Neural progenitor cell (in vitro differentiated cells): ENCODE results near the gene PTPRN2. TPM values are rescaled to one million over a fixed set of nuclear protein-coding genes. Genes with fewer than 3 reads are reported as not detected.
"Not testable (repeated sequence)": the region's sequence is repeated elsewhere in the genome, so short reads cannot be mapped to it uniquely, and the experiment has no call there.

Experiments used
- DNase-seq: peaks from one replicate; pipeline ENCODE4 v3.0.0-alpha.2; 2016; ENCODE audit warnings: low spot score
- H2AFZ ChIP-seq: fragments of 200-600 bp; sonication (generic); replicated peaks from 2 replicates; pipeline ENCODE4 v1.6.1; 2016; ENCODE audit warnings: antibody characterized with exemption
- H3F3A ChIP-seq: fragments of 200-600 bp; sonication (generic); 2 replicates; pipeline ENCODE4 v1.6.1; 2016; ENCODE audit warnings: antibody characterized with exemption, low read depth
- H3K27ac ChIP-seq: fragments of 200-600 bp; sonication (generic); 2 replicates; pipeline ENCODE4 v1.5.1; 2016; ENCODE audit warnings: mild to moderate bottlenecking
- H3K27me3 ChIP-seq: fragments of 200-600 bp; sonication (generic); 2 replicates; pipeline ENCODE4 v1.6.1; 2016; ENCODE audit warnings: mild to moderate bottlenecking, moderate library complexity
- H3K36me3 ChIP-seq: fragments of 200-600 bp; sonication (generic); 2 replicates; pipeline ENCODE4 v1.5.1; 2016
- H3K4me1 ChIP-seq: fragments of 200-600 bp; sonication (generic); 2 replicates; pipeline ENCODE4 v1.6.1; 2016; ENCODE audit warnings: mixed run types
- H3K4me2 ChIP-seq: fragments of 200-600 bp; sonication (generic); 2 replicates; pipeline ENCODE4 v1.6.1; 2016
- H3K4me3 ChIP-seq: fragments of 200-600 bp; sonication (generic); 2 replicates; pipeline ENCODE4 v1.5.1; 2016
- H3K79me2 ChIP-seq: fragments of 200-600 bp; sonication (generic); 2 replicates; pipeline ENCODE4 v1.6.1; 2016; ENCODE audit warnings: low read depth
- H3K9ac ChIP-seq: fragments of 200-600 bp; sonication (generic); 2 replicates; pipeline ENCODE4 v1.6.1; 2016
- H3K9me3 ChIP-seq: fragments of 200-600 bp; sonication (generic); 2 replicates; pipeline ENCODE4 v1.5.1; 2016; ENCODE audit warnings: low read depth
- H4K20me1 ChIP-seq: fragments of 200-600 bp; sonication (generic); 2 replicates; pipeline ENCODE4 v1.6.1; 2016; ENCODE audit warnings: low read depth
- H3K27ac Mint-ChIP-seq: 3 replicates; pipeline ENCODE4 v1.8.0; 2021; ENCODE audit warnings: mixed read lengths
- H3K27me3 Mint-ChIP-seq: 2 replicates; pipeline ENCODE4 v1.8.0; 2022; ENCODE audit warnings: low read depth, mild to moderate bottlenecking, inconsistent platforms, moderate library complexity, mixed read lengths; ENCODE audit not compliant: insufficient read depth
- H3K36me3 Mint-ChIP-seq: 3 replicates; pipeline ENCODE4 v1.8.0; 2021; ENCODE audit warnings: mixed read lengths
- H3K4me1 Mint-ChIP-seq: 3 replicates; pipeline ENCODE4 v1.8.0; 2021; ENCODE audit warnings: mixed read lengths
- H3K4me3 Mint-ChIP-seq: 3 replicates; pipeline ENCODE4 v1.8.0; 2021; ENCODE audit warnings: mild to moderate bottlenecking, moderate library complexity, mixed read lengths
- H3K9me3 Mint-ChIP-seq: 3 replicates; pipeline ENCODE4 v1.8.0; 2020; ENCODE audit warnings: mixed read lengths
- EZH2 ChIP-seq: fragments of 200-600 bp; sonication (generic); IDR thresholded peaks from 2 replicates; pipeline ENCODE4 v1.6.1; 2017; ENCODE audit warnings: antibody characterized with exemption, mild to moderate bottlenecking, moderate library complexity
- EZH2phosphoT487 ChIP-seq: fragments of 200-600 bp; sonication (generic); IDR thresholded peaks from 2 replicates; pipeline ENCODE4 v1.6.1; 2017; ENCODE audit warnings: antibody characterized with exemption
- total RNA-seq: library from RNA; depleted of rRNA; stranded (reverse); fragments of >200 nt; gene quantifications from 2 replicates; pipeline ENCODE4 v1.2.3, GENCODE V29; 2015; ENCODE audit warnings: low replicate concordance
- TF ChIP-seq, protein P1 (sequence below): fragments of 200-600 bp; sonication (generic); IDR thresholded peaks from 2 replicates; pipeline ENCODE4 v1.5.1; 2017; ENCODE audit warnings: antibody characterized with exemption, mild to moderate bottlenecking

PTPRN2 gene
- total RNA-seq, 1 donor from 2014 or later, result 3.0 TPM

DNA sequence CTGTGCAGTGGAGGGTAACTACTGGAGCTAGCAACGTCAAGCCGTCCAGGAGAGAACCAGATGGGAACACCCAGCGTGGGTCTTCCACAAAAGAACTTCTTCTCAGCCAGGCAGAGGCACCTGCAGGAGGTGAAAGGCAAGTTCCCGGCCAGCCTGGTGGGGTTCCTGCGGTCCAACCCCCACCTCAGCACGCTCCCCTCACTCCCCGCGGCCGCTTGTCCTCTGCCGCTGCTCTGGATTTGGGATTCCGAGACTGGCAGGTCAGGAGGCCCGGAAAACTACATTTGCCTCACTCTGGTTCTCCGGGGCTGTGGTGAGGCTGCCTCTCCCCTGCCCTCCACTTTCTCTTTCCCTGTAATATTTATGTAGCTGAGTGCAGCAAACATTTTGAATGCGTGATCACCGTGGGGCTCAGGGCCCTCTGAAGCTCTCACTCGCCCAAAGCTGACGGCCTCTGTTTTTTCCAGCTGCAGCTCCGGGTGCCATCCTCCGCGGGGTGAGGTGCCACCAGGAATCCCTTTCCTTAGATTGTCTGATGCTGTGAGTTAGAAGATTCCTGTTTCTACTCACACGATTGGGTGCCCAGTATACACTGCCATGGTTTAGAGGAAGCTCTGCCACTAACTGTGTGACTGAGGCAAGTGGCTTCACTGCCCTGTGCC is 884.0 kb downstream of the PTPRN2 start:
- Histone ChIP-seq H3K36me3 (no peaks in the 10 kb centered on the region), H3K9ac (no peak overlapping the region), H3K9me3 (no peaks in the 10 kb centered on the region), H3K4me1 (peaks cover 13% of the 10 kb centered on the region), H3K79me2 (no peaks in the 10 kb centered on the region), H3K27ac (no peak overlapping the region), H3K4me3 (no peak overlapping the region), H3F3A (no peaks in the 10 kb centered on the region), H3K4me2 (no peak overlapping the region), H4K20me1 (no peaks in the 10 kb centered on the region), H3K27me3 (peaks cover 75% of the 10 kb centered on the region), H2AFZ (no peak overlapping the region)
- no peaks in the 10 kb centered on the region for H3K36me3 Mint-ChIP-seq
- H3K9me3 Mint-ChIP-seq, result no peaks in the 10 kb centered on the region
- peak overlapping the region; percentile 83 for H3K27ac Mint-ChIP-seq
- H3K4me3 Mint-ChIP-seq, result no peak overlapping the region
- TF ChIP-seq EZH2phosphoT487, result no peak
- TF ChIP-seq, protein P1, sequence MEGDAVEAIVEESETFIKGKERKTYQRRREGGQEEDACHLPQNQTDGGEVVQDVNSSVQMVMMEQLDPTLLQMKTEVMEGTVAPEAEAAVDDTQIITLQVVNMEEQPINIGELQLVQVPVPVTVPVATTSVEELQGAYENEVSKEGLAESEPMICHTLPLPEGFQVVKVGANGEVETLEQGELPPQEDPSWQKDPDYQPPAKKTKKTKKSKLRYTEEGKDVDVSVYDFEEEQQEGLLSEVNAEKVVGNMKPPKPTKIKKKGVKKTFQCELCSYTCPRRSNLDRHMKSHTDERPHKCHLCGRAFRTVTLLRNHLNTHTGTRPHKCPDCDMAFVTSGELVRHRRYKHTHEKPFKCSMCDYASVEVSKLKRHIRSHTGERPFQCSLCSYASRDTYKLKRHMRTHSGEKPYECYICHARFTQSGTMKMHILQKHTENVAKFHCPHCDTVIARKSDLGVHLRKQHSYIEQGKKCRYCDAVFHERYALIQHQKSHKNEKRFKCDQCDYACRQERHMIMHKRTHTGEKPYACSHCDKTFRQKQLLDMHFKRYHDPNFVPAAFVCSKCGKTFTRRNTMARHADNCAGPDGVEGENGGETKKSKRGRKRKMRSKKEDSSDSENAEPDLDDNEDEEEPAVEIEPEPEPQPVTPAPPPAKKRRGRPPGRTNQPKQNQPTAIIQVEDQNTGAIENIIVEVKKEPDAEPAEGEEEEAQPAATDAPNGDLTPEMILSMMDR, result no peak
- no peak for TF ChIP-seq EZH2
- peaks cover 28% of the 10 kb centered on the region for H3K4me1 Mint-ChIP-seq
- no peak for DNase-seq
- peaks cover 3% of the 10 kb centered on the region for H3K27me3 Mint-ChIP-seq

DNA sequence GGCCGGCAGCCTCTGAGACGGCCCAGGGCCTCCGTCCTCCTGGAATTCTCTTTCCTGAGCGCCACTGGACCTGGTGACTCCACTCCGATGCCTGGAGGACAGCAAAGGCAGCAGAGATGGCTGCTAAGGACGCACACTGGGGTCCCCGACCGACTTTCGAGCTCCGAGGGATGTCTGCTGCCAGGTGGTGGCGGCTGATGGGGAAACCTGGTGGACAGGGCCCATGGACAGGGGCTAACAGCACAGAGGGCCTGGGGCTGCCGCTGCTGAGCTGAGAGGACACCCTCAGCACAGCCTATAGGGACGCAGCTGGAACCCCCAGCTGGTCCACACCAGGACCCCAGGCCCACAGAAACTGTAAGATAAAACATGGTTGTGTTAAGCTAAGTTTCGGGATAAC is 884.5 kb downstream of the PTPRN2 start:
- H3K27ac ChIP-seq, result no peak overlapping the region
- H3K4me3 Mint-ChIP-seq, result no peak overlapping the region
- TF ChIP-seq, protein P1, result no peak
- TF ChIP-seq EZH2phosphoT487, result no peak
- no peak for TF ChIP-seq EZH2
- peaks cover 81% of the 10 kb centered on the region for H3K27me3 ChIP-seq
- H2AFZ ChIP-seq, result no peak overlapping the region
- no peak overlapping the region for H3K4me2 ChIP-seq
- peaks cover 3% of the 10 kb centered on the region for H3K27me3 Mint-ChIP-seq
- H4K20me1 ChIP-seq, result no peaks in the 10 kb centered on the region
- no peak for DNase-seq
- no peaks in the 10 kb centered on the region for H3K79me2 ChIP-seq
- no peaks in the 10 kb centered on the region for H3K36me3 ChIP-seq
- H3K4me1 ChIP-seq, result peaks cover 13% of the 10 kb centered on the region
- no peaks in the 10 kb centered on the region for H3K9me3 Mint-ChIP-seq
- no peaks in the 10 kb centered on the region for H3F3A ChIP-seq
- H3K9ac ChIP-seq, result no peak overlapping the region
- H3K4me1 Mint-ChIP-seq, result peaks cover 28% of the 10 kb centered on the region
- H3K4me3 ChIP-seq, result no peak overlapping the region
- H3K36me3 Mint-ChIP-seq, result no peaks in the 10 kb centered on the region
- no peaks in the 10 kb centered on the region for H3K9me3 ChIP-seq
- peak overlapping the region; percentile 83 for H3K27ac Mint-ChIP-seq

DNA sequence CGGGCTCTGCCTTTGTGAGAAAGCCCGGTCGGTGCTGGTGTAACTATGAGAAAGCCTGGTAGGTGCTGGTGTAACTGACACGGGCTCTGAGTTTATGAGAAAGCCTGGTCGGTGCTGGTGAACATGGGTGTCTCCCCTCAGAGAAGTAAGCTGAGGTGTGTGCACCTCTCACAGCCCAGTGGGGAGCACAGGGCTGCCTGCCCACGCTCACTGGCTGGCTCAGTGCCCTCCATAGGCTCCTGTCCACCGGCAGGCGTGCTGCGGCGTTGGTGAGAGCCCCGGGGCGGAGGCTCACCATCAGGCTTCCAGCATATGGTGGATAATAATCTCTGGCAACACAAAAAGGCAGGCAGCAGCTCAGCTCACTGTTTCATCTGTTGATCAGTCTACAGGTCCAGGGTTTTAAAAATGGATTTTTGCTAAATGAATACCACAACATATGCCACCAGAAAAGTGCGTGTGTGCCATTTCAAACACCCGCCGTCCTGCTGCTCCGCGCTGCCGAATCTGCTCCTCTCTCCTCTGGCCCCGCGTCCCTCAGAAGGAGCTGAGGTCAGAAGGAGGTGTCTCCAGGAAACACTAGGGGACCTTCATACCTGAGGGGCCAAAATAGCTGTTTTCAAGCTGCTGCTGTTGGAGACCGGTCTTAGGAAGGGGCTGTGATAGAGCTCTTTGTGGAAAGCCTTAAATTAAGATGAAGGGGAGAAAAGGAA is 885.2 kb downstream of the PTPRN2 start:
- no peaks in the 10 kb centered on the region for H3K9me3 Mint-ChIP-seq
- Histone ChIP-seq H3K79me2 (no peaks in the 10 kb centered on the region), H2AFZ (no peak overlapping the region), H3K4me1 (peaks cover 13% of the 10 kb centered on the region), H3K9ac (no peak overlapping the region), H3K27me3 (peaks cover 86% of the 10 kb centered on the region), H3K27ac (no peak overlapping the region), H3K4me2 (no peak overlapping the region), H4K20me1 (no peaks in the 10 kb centered on the region), H3K9me3 (no peaks in the 10 kb centered on the region), H3F3A (no peaks in the 10 kb centered on the region), H3K36me3 (no peaks in the 10 kb centered on the region), H3K4me3 (no peak overlapping the region)
- H3K36me3 Mint-ChIP-seq, result no peaks in the 10 kb centered on the region
- DNase-seq, result no peak
- no peak for TF ChIP-seq EZH2
- no peak for TF ChIP-seq EZH2phosphoT487
- TF ChIP-seq, protein P1, result no peak
- no peak overlapping the region for H3K4me3 Mint-ChIP-seq
- peaks cover 3% of the 10 kb centered on the region for H3K27me3 Mint-ChIP-seq
- H3K4me1 Mint-ChIP-seq, result peaks cover 28% of the 10 kb centered on the region
- H3K27ac Mint-ChIP-seq, result peak overlapping the region; percentile 17

DNA sequence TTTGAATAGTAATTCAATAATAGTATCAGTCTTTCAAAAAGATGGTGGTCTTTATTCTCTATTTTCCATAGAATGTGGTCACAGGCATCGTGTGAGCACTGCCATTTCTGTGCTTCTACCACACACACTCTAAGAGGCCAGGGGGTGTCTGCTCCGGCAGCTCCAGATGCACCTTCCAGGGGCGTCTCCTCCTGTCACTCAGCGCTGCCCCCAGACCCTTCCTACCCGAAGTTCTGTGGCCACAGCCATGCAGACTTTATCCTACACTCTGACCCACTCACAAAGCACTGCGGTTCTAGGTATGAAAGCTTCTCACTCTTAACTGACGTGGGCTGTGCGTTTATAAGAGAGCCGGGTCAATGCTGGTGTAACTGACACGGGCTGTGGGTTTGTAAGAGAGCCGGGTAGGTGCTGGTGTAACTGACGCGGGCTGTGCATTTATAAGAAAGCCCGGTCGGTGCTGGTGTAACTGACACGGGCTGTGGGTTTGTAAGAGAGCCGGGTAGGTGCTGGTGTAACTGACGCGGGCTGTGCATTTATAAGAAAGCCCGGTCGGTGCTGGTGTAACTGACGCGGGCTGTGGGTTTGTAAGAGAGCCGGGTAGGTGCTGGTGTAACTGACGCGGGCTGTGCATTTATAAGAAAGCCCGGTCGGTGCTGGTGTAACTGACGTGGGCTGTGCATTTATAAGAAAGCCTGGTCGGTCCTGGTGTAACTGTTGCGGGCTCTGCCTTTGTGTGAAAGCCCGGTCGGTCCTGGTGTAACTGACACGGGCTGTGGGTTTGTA is 886.0 kb downstream of the PTPRN2 start:
- not testable (repeated sequence) for H3K36me3 Mint-ChIP-seq, H3K27me3 Mint-ChIP-seq, H3K27ac ChIP-seq, H3K9me3 ChIP-seq, H4K20me1 ChIP-seq, H3K36me3 ChIP-seq, H3K27ac Mint-ChIP-seq, H3K4me2 ChIP-seq, H3K9ac ChIP-seq, H3K4me3 ChIP-seq, H3K79me2 ChIP-seq, H3F3A ChIP-seq, H2AFZ ChIP-seq, H3K4me3 Mint-ChIP-seq, H3K9me3 Mint-ChIP-seq, DNase-seq
- H3K4me1 Mint-ChIP-seq, result peaks cover 28% of the 10 kb centered on the region
- H3K4me1 ChIP-seq, result peaks cover 13% of the 10 kb centered on the region
- H3K27me3 ChIP-seq, result peaks cover 81% of the 10 kb centered on the region
